IPS-18a (cell line): ENCODE results near the gene PCMTD2.
"Not testable (repeated sequence)": the region's sequence is repeated elsewhere in the genome, so short reads cannot be mapped to it uniquely, and the experiment has no call there.

Source experiments
- H3K27ac ChIP-seq: one replicate; pipeline ENCODE4 v1.5.1; 2013; ENCODE audit warnings: low read length
- H3K27me3 ChIP-seq: one replicate; pipeline ENCODE4 v1.6.1; 2013; ENCODE audit warnings: mild to moderate bottlenecking, low read length; ENCODE audit not compliant: control insufficient read depth, insufficient read depth
- H3K36me3 ChIP-seq: one replicate; pipeline ENCODE4 v1.6.1; 2013; ENCODE audit warnings: low read depth, low read length; ENCODE audit not compliant: control insufficient read depth
- H3K4me1 ChIP-seq: one replicate; pipeline ENCODE4 v1.6.1; 2013; ENCODE audit warnings: low read depth, low read length; ENCODE audit not compliant: control insufficient read depth
- H3K4me3 ChIP-seq: one replicate; pipeline ENCODE4 v1.5.1; 2013; ENCODE audit warnings: low read length
- H3K9ac ChIP-seq: one replicate; pipeline ENCODE4 v1.6.1; 2013; ENCODE audit warnings: mild to moderate bottlenecking, low read length, moderate library complexity
- H3K9me3 ChIP-seq: one replicate; pipeline ENCODE4 v1.6.1; 2013; ENCODE audit warnings: low read depth, low read length; ENCODE audit not compliant: control insufficient read depth

Gene PCMTD2

GRCh38 chr20:64234921-64235565 lies 20.5 kb upstream of the PCMTD2 start:
- H3K9ac ChIP-seq, H3K27ac ChIP-seq, H3K9me3 ChIP-seq, H3K27me3 ChIP-seq, H3K4me1 ChIP-seq, H3K4me3 ChIP-seq, H3K36me3 ChIP-seq: not testable (repeated sequence)

DNA sequence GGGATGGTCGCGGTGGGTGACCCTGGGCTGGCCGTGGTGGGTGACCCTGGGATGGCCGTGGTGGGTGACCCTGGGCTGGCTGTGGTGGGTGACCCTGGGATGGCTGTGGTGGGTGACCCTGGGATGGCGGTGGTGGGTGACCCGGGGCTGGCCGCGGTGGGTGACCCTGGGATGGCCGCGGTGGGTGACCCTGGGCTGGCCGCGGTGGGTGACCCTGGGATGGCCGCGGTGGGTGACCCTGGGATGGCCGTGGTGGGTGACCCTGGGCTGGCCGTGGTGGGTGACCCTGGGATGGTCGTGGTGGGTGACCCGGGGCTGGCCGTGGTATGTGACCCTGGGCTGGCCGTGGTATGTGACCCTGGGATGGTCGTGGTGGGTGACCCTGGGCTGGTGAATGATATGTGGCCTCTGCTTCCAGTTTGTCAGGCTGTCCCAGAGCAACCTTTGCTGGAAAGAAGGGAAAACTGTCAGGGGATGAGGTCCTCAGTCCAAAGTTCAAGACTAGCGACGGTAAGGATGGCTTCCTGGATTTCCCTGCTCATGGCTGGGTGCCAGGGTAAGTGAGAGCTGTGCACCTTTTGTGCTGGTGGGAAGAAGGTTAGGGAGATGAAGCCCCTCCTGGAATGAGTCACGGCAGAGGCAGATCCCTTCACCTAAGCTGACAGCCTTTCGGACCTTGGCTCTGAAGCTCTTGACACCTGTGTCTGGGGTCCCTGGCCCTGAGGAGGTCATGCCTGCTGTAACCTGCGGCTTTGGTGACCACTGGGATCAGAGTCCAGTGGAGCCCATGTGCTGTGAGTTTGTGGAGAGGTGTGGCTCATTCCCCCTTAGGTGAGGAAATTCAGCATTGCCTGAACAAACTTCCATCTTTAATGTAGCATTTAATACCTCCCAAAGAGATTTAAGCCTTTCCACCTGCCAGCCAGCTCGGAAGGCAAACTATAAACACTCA lies 19.1 kb upstream of the PCMTD2 start:
- Histone ChIP-seq H3K4me1 (no peaks in the 10 kb centered on the region), H3K9me3 (no peaks in the 10 kb centered on the region), H3K4me3 (no peak overlapping the region), H3K9ac (no peak overlapping the region), H3K27me3 (no peaks in the 10 kb centered on the region), H3K27ac (no peak overlapping the region), H3K36me3 (no peaks in the 10 kb centered on the region)

DNA sequence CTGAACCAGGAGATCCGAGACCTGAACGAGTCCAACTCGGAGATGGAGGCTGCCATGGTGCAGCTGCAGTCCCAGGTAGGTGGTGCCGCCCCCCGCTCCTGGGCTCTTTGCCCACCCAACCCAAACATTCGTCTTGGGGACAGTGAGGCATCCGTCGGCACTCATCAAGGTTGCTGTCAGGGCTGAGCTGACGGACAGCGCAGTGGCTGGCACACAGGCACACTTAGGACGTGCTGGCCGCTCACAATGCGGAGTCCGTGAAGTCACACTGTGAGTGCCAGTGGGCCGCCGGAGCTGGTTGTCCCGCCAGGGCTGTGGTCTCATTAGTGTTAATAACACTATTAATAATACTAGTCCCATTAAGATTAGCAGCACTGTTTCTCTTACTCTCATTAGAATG lies 18.2 kb upstream of the PCMTD2 start:
- H3K27me3 ChIP-seq: no peaks in the 10 kb centered on the region
- no peaks in the 10 kb centered on the region for H3K4me1 ChIP-seq
- H3K27ac ChIP-seq: no peak overlapping the region
- no peaks in the 10 kb centered on the region for H3K36me3 ChIP-seq
- no peak overlapping the region for H3K4me3 ChIP-seq
- H3K9me3 ChIP-seq: no peaks in the 10 kb centered on the region
- no peak overlapping the region for H3K9ac ChIP-seq

DNA sequence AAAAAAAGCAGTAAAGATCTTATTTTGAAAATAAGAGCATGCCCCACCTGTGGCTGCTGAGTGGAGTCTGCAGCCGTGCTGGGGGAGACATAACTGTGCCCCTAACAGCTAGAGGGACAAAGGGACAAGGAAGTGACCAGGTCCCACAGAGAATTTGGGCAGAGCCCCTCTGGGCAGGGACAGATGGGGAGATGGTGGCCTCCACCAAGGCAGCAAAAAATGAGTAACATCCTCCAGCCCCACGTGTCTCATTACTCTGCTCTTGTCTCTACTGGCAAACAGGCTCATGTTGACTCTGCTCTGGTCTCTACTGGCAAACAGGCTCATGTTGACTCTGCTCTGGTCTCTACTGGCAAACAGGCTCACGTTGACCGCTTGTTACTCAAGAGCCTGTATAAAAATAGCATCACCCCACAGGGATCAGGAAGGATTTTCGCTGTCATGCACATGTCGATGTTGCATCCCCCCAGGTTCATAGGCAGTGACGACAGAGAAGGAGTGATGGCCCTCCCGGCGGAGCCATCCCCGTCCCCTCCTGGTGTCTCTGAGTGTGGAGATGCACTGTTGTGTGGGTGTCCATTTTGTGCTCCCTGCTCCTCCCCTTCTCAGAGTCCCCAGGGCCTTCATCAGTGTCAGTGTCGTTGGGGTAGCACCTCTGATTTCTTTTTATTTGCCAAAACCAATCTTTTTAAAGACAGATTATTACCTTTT lies 17.3 kb upstream of the PCMTD2 start:
- Histone ChIP-seq H3K9me3 (no peaks in the 10 kb centered on the region), H3K4me1 (no peaks in the 10 kb centered on the region), H3K36me3 (no peaks in the 10 kb centered on the region), H3K9ac (no peak overlapping the region), H3K27ac (no peak overlapping the region), H3K4me3 (no peak overlapping the region), H3K27me3 (no peaks in the 10 kb centered on the region)

DNA sequence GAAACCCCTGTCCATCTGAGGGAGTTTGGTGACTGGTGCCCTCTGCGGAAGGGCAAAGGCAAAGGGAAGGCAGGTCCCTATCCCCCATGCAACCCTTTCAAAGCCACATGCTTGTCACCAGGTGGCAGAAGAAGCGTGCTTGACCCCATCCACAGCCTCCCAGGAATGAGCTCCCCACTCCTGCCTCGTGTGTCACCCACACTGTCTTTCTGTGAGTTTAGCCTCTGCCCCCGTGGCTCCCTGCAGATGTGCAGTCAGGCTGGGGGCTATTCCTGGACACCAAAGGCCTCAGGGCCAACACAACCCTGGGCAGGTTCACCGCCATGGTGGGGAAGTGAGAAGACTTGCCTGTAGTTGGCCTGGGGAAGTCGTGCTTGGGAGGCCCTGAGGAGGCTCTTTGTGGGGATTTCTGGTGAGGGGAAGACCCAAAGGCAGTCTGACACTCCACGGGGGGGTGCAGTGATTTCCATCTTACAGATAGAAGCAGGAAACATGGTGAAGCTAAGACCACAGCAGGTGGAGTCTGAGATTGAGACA lies 16.6 kb upstream of the PCMTD2 start:
- Histone ChIP-seq H3K27me3 (no peaks in the 10 kb centered on the region), H3K9me3 (no peaks in the 10 kb centered on the region), H3K4me1 (no peaks in the 10 kb centered on the region), H3K36me3 (no peaks in the 10 kb centered on the region), H3K4me3 (no peak overlapping the region), H3K27ac (no peak overlapping the region), H3K9ac (no peak overlapping the region)

GRCh38 chr20:64239449-64240242 lies 15.9 kb upstream of the PCMTD2 start:
- Histone ChIP-seq H3K9ac (no peak overlapping the region), H3K4me1 (no peaks in the 10 kb centered on the region), H3K27ac (no peak overlapping the region), H3K9me3 (no peaks in the 10 kb centered on the region), H3K27me3 (no peaks in the 10 kb centered on the region), H3K4me3 (no peak overlapping the region), H3K36me3 (no peaks in the 10 kb centered on the region)

DNA sequence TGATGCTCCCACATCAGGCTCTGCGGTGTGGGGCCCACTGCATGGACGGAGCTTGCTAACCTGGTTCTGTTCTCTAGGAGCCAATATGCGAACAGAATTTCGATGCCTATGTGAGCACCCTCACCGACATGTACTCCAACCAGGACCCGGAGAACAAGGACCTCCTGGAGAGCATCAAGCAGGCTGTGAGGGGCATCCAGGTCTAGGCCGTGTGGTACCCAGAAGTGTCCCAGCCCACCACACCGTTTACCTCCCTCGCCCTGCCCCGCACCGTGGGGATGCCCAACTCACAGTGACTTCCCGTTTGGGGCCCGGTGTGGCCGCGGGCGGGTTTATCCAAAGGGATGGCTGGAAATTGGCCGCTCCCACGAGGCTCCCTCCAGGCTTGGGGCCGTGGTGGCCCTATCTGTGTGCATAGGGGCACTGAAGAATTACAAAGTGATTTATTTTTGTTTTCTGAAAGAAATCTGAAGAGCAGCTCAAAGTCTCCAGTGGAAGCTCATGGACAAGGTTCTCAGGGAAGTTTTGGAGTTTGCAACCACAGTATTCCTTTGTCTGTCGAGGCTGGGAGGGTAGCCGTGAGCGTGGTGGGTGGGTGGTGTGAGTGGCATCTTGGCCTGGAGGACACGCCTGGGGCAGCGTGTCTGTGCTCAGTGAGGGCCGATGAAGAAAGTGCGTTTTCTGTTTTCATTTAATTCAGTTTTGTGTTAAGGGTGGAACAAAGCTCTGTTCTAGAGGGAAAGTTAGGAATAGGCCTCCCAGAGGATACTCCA lies 15.1 kb upstream of the PCMTD2 start:
- Histone ChIP-seq H3K4me1 (no peaks in the 10 kb centered on the region), H3K36me3 (no peaks in the 10 kb centered on the region), H3K27ac (no peak overlapping the region), H3K9ac (no peak overlapping the region), H3K9me3 (no peaks in the 10 kb centered on the region), H3K27me3 (no peaks in the 10 kb centered on the region), H3K4me3 (no peak overlapping the region)

- H3K9ac ChIP-seq: no peak overlapping the region
- no peaks in the 10 kb centered on the region for H3K36me3 ChIP-seq
- no peaks in the 10 kb centered on the region for H3K27me3 ChIP-seq
- H3K9me3 ChIP-seq: no peaks in the 10 kb centered on the region
- H3K4me1 ChIP-seq: no peaks in the 10 kb centered on the region
- H3K4me3 ChIP-seq: no peak overlapping the region
- H3K27ac ChIP-seq: no peak overlapping the region
These were observed 14.5 kb upstream of the PCMTD2 start for GRCh38 chr20:64241061-64241460.

DNA sequence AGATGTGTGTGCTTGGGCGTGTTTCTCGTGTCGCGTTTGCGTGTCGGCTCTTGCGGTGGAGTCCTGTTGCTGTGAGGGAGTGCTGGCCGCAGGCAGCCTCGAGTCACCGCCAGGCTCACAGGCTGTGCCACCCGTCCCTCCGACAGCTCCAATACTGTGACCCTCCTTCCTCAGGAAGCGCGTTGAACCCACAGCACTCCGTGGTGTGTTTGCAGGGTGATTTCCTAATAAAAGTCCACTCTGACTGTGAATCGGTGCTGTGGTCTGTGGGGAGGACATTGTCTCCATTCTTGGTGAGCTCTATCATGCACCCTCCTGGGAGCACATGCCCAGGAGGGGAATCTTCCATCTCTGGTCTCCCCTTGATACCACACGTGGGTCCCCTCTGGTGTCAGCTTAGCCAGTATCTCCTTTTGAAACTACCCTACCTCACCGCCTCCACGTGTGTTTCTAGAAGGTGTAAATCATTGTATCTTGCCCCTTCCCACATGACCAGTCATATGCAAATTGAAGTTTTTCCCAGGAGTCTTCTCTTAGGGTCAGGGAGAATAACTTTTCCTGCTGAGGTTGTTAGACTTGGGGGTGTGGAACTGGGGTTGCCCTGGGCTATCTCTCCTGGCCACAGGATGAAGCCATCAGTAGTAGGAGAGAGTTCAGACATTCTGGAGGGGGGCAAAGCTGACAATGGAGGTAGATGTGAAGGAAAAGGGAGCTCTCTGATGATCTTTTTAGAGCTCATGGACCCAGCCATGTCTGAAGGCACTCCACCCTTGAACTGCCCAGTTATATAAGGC lies 13.3 kb upstream of the PCMTD2 start:
- H3K4me1 ChIP-seq: no peaks in the 10 kb centered on the region
- no peaks in the 10 kb centered on the region for H3K9me3 ChIP-seq
- H3K4me3 ChIP-seq: no peak overlapping the region
- no peak overlapping the region for H3K9ac ChIP-seq
- no peak overlapping the region for H3K27ac ChIP-seq
- no peaks in the 10 kb centered on the region for H3K36me3 ChIP-seq
- no peaks in the 10 kb centered on the region for H3K27me3 ChIP-seq
